HCT116 (cell line): ENCODE results near the gene TOX3.

Experiments
- CTCF ChIP-seq, 3 experiments: fragments of 200-600 bp in 1 of 3; sonication (generic) in 1 of 3; IDR thresholded peaks in 2 of 3; conservative IDR thresholded peaks in 1 of 3; 2 replicates each; pipeline ENCODE4 v1.5.1; 2012 to 2017; ENCODE audit warnings: low read depth in 2 of 3, low read length in 2 of 3, antibody characterized with exemption in 1 of 3, borderline replicate concordance in 1 of 3, control low read depth in 1 of 3, mild to moderate bottlenecking in 1 of 3, mixed read lengths in 1 of 3, mixed run types in 1 of 3, moderate library complexity in 1 of 3; ENCODE audit not compliant: insufficient read depth in 1 of 3
- REST ChIP-seq: IDR thresholded peaks from 2 replicates; pipeline ENCODE4 v1.6.1; 2012; ENCODE audit warnings: low read depth

- TF ChIP-seq REST: no peak
- TF ChIP-seq CTCF (IDR thresholded peaks at IDR 0.05 in 2 of 3, conservative IDR thresholded peaks at IDR 0.05 in 1 of 3; ENCODE audit: borderline replicate concordance in 1 of 3, insufficient read depth in 1 of 3, low read depth in 2 of 3, low read length in 2 of 3): no peak
Observed at GRCh38 chr16:52494145-52494544, 52.8 kb downstream of the TOX3 start.
